H1 (cell line): ENCODE measurements around the gene STAG2. TPM values are rescaled to one million over a fixed set of nuclear protein-coding genes. Genes with fewer than 3 reads are reported as not detected.

Experiments used
- CTCF ChIA-PET: fragments of 300-600 bp; sonication (Branson Sonifier 250); formaldehyde crosslinking; loops from one replicate; lab custom pipeline; 2021; ENCODE audit not compliant: partially characterized antibody; lab: Charles Lee
- POLR2A ChIA-PET: fragments of 300-600 bp; sonication (Branson Sonifier 250); formaldehyde crosslinking; loops from one replicate; lab custom pipeline; 2021; ENCODE audit warnings: inconsistent platforms; ENCODE audit not compliant: partially characterized antibody; lab: Charles Lee
- DNase-seq, 2 experiments: peaks; one replicate each; pipeline versions ENCODE4 v3.0.0 to v3.0.0-alpha.2; 2010 to 2022; ENCODE audit warnings: low spot score in 2 of 2, low read depth in 1 of 2, mixed read lengths in 1 of 2
- FAIRE-seq: peaks from 2 replicates; lab custom pipeline; 2011; peaks lifted over from hg19 to GRCh38; lab: Jason Lieb, UNC
- H2AFZ ChIP-seq: 2 replicates; pipeline ENCODE4 v1.8.1; 2012; ENCODE audit warnings: low read length, inconsistent platforms
- H2AK5ac ChIP-seq: 2 replicates; pipeline ENCODE4 v1.6.1; 2013; ENCODE audit warnings: low read depth, low read length
- H2BK120ac ChIP-seq: replicated peaks from 2 replicates; pipeline ENCODE3; 2013; ENCODE audit warnings: low read depth, low read length, inconsistent platforms
- H2BK12ac ChIP-seq: 2 replicates; pipeline ENCODE4 v1.6.1; 2013; ENCODE audit warnings: low read depth, low read length
- H2BK15ac ChIP-seq: 2 replicates; pipeline ENCODE4 v1.6.1; 2013; ENCODE audit warnings: low read length
- H2BK20ac ChIP-seq: 2 replicates; pipeline ENCODE4 v1.6.1; 2013; ENCODE audit warnings: low read length
- H2BK5ac ChIP-seq: 2 replicates; pipeline ENCODE4 v1.6.1; 2013; ENCODE audit warnings: low read depth, low read length
- H3K14ac ChIP-seq: 2 replicates; pipeline ENCODE4 v1.6.1; 2013; ENCODE audit warnings: inconsistent platforms; ENCODE audit not compliant: insufficient read length
- H3K18ac ChIP-seq: 2 replicates; pipeline ENCODE4 v1.6.1; 2013; ENCODE audit warnings: low read length; ENCODE audit errors: extremely low read depth
- H3K23ac ChIP-seq: 2 replicates; pipeline ENCODE4 v1.6.1; 2013; ENCODE audit warnings: inconsistent platforms; ENCODE audit not compliant: insufficient read length
- H3K23me2 ChIP-seq: 2 replicates; pipeline ENCODE4 v1.6.1; 2013; ENCODE audit warnings: low read depth, low read length
- H3K27ac ChIP-seq: 2 replicates; pipeline ENCODE4 v1.6.1; 2011; ENCODE audit warnings: low read depth, low read length, inconsistent platforms
- H3K27me3 ChIP-seq, 4 experiments: replicated peaks in 1 of 4; 1 replicate in 1 of 4; 2 replicates in 3 of 4; pipeline versions ENCODE4 v1.6.1 to v1.8.1; 2011 to 2013; ENCODE audit warnings: low read length in 3 of 4, mild to moderate bottlenecking in 3 of 4, inconsistent platforms in 2 of 4, mixed read lengths in 2 of 4, moderate library complexity in 1 of 4; ENCODE audit not compliant: control insufficient read depth in 3 of 4, insufficient read depth in 3 of 4; ENCODE audit errors: extremely low read depth in 1 of 4
- H3K36me3 ChIP-seq, 4 experiments: 2 replicates each; pipeline versions ENCODE4 v1.6.1 to v1.8.1; 2011 to 2013; ENCODE audit warnings: mild to moderate bottlenecking in 4 of 4, low read length in 3 of 4, moderate library complexity in 2 of 4, control low read depth in 1 of 4, inconsistent platforms in 1 of 4; ENCODE audit not compliant: insufficient read depth in 4 of 4, control insufficient read depth in 2 of 4
- H3K4ac ChIP-seq: replicated peaks from 2 replicates; pipeline ENCODE3; 2013; ENCODE audit warnings: low read length, low read depth, mixed read lengths, inconsistent platforms; ENCODE audit not compliant: insufficient read length
- H3K4me1 ChIP-seq, 4 experiments: replicated peaks in 1 of 4; 1 replicate in 1 of 4; 2 replicates in 3 of 4; pipeline versions ENCODE4 v1.6.1 to v1.8.1; 2011 to 2013; ENCODE audit warnings: low read length in 3 of 4, inconsistent platforms in 2 of 4, mixed read lengths in 1 of 4; ENCODE audit not compliant: insufficient read depth in 4 of 4, control insufficient read depth in 3 of 4
- H3K4me2 ChIP-seq, 2 experiments: 2 replicates each; pipeline versions ENCODE4 v1.6.1 to v1.8.1; 2011 to 2013; ENCODE audit warnings: low read depth in 2 of 2, low read length in 2 of 2, control low read depth in 1 of 2, inconsistent platforms in 1 of 2, mild to moderate bottlenecking in 1 of 2; ENCODE audit not compliant: insufficient read depth in 1 of 2
- H3K4me3 ChIP-seq, 4 experiments: fragments of 200-600, 300-600 bp in 1 of 4; sonication (generic), shearing (Covaris generic), sonication (Bioruptor Twin) in 1 of 4; 2 replicates each; pipeline versions ENCODE4 v1.5.1 to v1.8.1; 2011 to 2016; ENCODE audit warnings: low read length in 4 of 4, low read depth in 3 of 4, control low read depth in 2 of 4, inconsistent platforms in 2 of 4, mild to moderate bottlenecking in 2 of 4, mixed read lengths in 1 of 4, moderate library complexity in 1 of 4; ENCODE audit not compliant: insufficient read depth in 2 of 4; ENCODE audit errors: extremely low read depth in 1 of 4
- H3K56ac ChIP-seq: replicated peaks from 2 replicates; pipeline ENCODE3; 2013; ENCODE audit warnings: low read depth, mild to moderate bottlenecking, mixed read lengths, low read length, inconsistent platforms; ENCODE audit not compliant: insufficient read length
- H3K79me1 ChIP-seq: 2 replicates; pipeline ENCODE4 v1.6.1; 2013; ENCODE audit warnings: low read depth, low read length, control low read depth
- H3K79me2 ChIP-seq, 2 experiments: 2 replicates each; pipeline versions ENCODE4 v1.6.1 to v1.8.1; 2012 to 2013; ENCODE audit warnings: low read length in 2 of 2, mild to moderate bottlenecking in 2 of 2, inconsistent platforms in 1 of 2; ENCODE audit not compliant: insufficient read depth in 2 of 2, control insufficient read depth in 1 of 2
- H3K9ac ChIP-seq, 4 experiments: replicated peaks in 1 of 4; 1 replicate in 1 of 4; 2 replicates in 3 of 4; pipeline versions ENCODE4 v1.6.1 to v1.8.1; 2011 to 2013; ENCODE audit warnings: low read depth in 3 of 4, low read length in 3 of 4, control low read depth in 2 of 4, mild to moderate bottlenecking in 2 of 4, moderate library complexity in 2 of 4, inconsistent platforms in 1 of 4; ENCODE audit errors: extremely low read depth in 1 of 4
- H3K9me3 ChIP-seq, 2 experiments: 2 replicates each; pipeline versions ENCODE4 v1.6.1 to v1.8.1; 2012 to 2013; ENCODE audit warnings: mild to moderate bottlenecking in 2 of 2, moderate library complexity in 2 of 2, control low read depth in 1 of 2, inconsistent platforms in 1 of 2, low read depth in 1 of 2, low read length in 1 of 2, mixed read lengths in 1 of 2; ENCODE audit not compliant: insufficient read depth in 2 of 2
- H4K20me1 ChIP-seq, 2 experiments: replicated peaks in 1 of 2; 2 replicates each; pipeline versions ENCODE3 to v1.8.1; 2011 to 2013; ENCODE audit warnings: inconsistent platforms in 2 of 2, low read length in 2 of 2, mild to moderate bottlenecking in 1 of 2; ENCODE audit not compliant: insufficient read depth in 2 of 2, control insufficient read depth in 1 of 2
- H4K5ac ChIP-seq: 2 replicates; pipeline ENCODE4 v1.6.1; 2013; ENCODE audit warnings: low read length, low read depth, mixed read lengths, inconsistent platforms; ENCODE audit not compliant: insufficient read length
- H4K8ac ChIP-seq: 2 replicates; pipeline ENCODE4 v1.8.0; 2013; ENCODE audit warnings: mild to moderate bottlenecking, moderate library complexity, low read length, inconsistent platforms; ENCODE audit not compliant: insufficient read depth; ENCODE audit errors: extremely low read depth
- H4K91ac ChIP-seq: replicated peaks from 2 replicates; pipeline ENCODE3; 2013; ENCODE audit warnings: low read length, mixed read lengths, inconsistent platforms; ENCODE audit not compliant: insufficient read length
- BCL11A ChIP-seq, 2 experiments: IDR thresholded peaks; one replicate each; pipeline ENCODE4 v1.6.1; 2011; ENCODE audit warnings: low read depth in 2 of 2, low read length in 2 of 2, mild to moderate bottlenecking in 2 of 2
- CHD1 ChIP-seq: IDR thresholded peaks from 2 replicates; pipeline ENCODE4 v1.6.1; 2012; ENCODE audit warnings: low read depth, low read length, improper control_type of control experiment
- CREB1 ChIP-seq: IDR thresholded peaks from 2 replicates; pipeline ENCODE4 v1.6.1; 2012; ENCODE audit warnings: inconsistent platforms
- CTBP2 ChIP-seq: IDR thresholded peaks from 2 replicates; pipeline ENCODE4 v1.7.0; 2011; ENCODE audit warnings: borderline replicate concordance, mild to moderate bottlenecking, moderate library complexity, mixed read lengths, low read length; ENCODE audit not compliant: insufficient read depth, insufficient read length
- GABPA ChIP-seq: IDR thresholded peaks from 2 replicates; pipeline ENCODE4 v1.6.1; 2011; ENCODE audit warnings: mild to moderate bottlenecking, low read length, moderate library complexity, borderline replicate concordance; ENCODE audit not compliant: insufficient read depth
- JUND ChIP-seq: IDR thresholded peaks from 2 replicates; pipeline ENCODE4 v1.6.1; 2011; ENCODE audit warnings: mild to moderate bottlenecking, improper control_type of control experiment, low read length
- WGBS, 2 experiments: shearing (Covaris generic) in 1 of 2; methylation state at CpG; one replicate each; pipeline versions ENCODE4 v1.1.6 to v1.1.7; 2013 to 2015; ENCODE audit warnings: low lambda C conversion rate in 2 of 2, mixed read lengths in 2 of 2, inconsistent platforms in 1 of 2, low coverage in 1 of 2, missing lambda C conversion rate in 1 of 2; ENCODE audit not compliant: insufficient replicate concordance in 2 of 2, insufficient coverage in 1 of 2, insufficient read length in 1 of 2; ENCODE audit errors: extremely low coverage in 1 of 2, missing lambda C conversion rate in 1 of 2; 5-methylcytosine and 5-hydroxymethylcytosine counted together
- polyA plus RNA-seq, 7 experiments: library from polyadenylated mRNA; depleted of rRNA in 3 of 7; stranded (reverse) in 5 of 7; unstranded in 2 of 7; fragments of >200 nt in 5 of 7; fragments of 200-250 nt in 2 of 7; gene quantifications; 1 replicate in 5 of 7; 2 replicates in 1 of 7; 4 replicates in 1 of 7; pipeline versions ENCODE4 v1.2.1 to v1.2.3, GENCODE V29; 2011 to 2013; ENCODE audit warnings: missing spikeins in 2 of 7, mixed read lengths in 2 of 7
- total RNA-seq: library from RNA; stranded (reverse); fragmentation: NEBNext Ultra II Directional; extraction: Animal tissue kit (Norgen Biotek cat#: 25700); gene quantifications from 2 replicates; pipeline ENCODE4 v1.2.1, GENCODE V29; 2021

Gene STAG2
- total and polyA plus RNA-seq, 2 of the 8 experiments (the other 6 are each of a cell fraction or from before 2014, with no cell fraction given), result 20.3 to 94.9 TPM

- CTCF ChIA-PET, result no interaction called here
- 100% methylated on average over 1 of the region's 1 CpG; no CpG with 5 or more reads in 1 of the 2 experiments for WGBS, 2 experiments
- Histone ChIP-seq H2AFZ (no peak overlapping the region), H4K20me1 (peaks cover 1 to 7% of the 10 kb centered on the region in 2 experiments), H4K5ac (no peak overlapping the region), H3K36me3 (no peaks in the 10 kb centered on the region), H3K4me2 (no peak overlapping the region), H2BK15ac (no peak overlapping the region), H3K23ac (no peak overlapping the region), H3K23me2 (no peaks in the 10 kb centered on the region), H3K79me1 (no peaks in the 10 kb centered on the region), H3K56ac (no peak overlapping the region), H3K4me1 (no peaks in the 10 kb centered on the region), H3K27me3 (no peaks in the 10 kb centered on the region), H2BK12ac (no peak overlapping the region), H2BK5ac (no peak overlapping the region), H3K27ac (no peak overlapping the region), H2BK20ac (no peak overlapping the region), H2BK120ac (no peak overlapping the region), H3K9me3 (no peaks in the 10 kb centered on the region), H4K8ac (no peak overlapping the region), H3K4ac (no peak overlapping the region), H3K4me3 (no peak overlapping the region), H3K14ac (no peak overlapping the region), H4K91ac (no peak overlapping the region), H3K9ac (no peak overlapping the region), H2AK5ac (no peak overlapping the region), H3K79me2 (peaks cover 6 to 95% of the 10 kb centered on the region in 2 experiments; a peak in 3 of 4 replicates), H3K18ac (no peak overlapping the region)
- no peak for TF ChIP-seq CREB1
- TF ChIP-seq JUND, result no peak
- no peak for TF ChIP-seq CTBP2
- no peak for TF ChIP-seq BCL11A (IDR thresholded peaks at IDR 0.05; ENCODE audit: low read depth in 2 of 2, low read length in 2 of 2)
- TF ChIP-seq CHD1, result no peak
- TF ChIP-seq GABPA, result no peak
- POLR2A ChIA-PET, result no interaction called here
- no peak for DNase-seq
- no peak for FAIRE-seq
Measured at GRCh38 chrX:123988423-123989111, 27.1 kb downstream of the STAG2 start.
